HL-60 (cell line): ENCODE data around the gene MGAT4A.

Experiments
- DNase-seq, 2 experiments: peaks; one replicate each; pipeline ENCODE4 v3.0.0-alpha.2; 2010 to 2020; ENCODE audit warnings: low read depth in 1 of 2, low spot score in 1 of 2
- H3K27ac ChIP-seq: fragments of 250-450 bp; sonication (Bioruptor Pico); replicated peaks from 2 replicates; pipeline ENCODE4 v1.5.1; 2020; ENCODE audit warnings: mild to moderate bottlenecking, moderate library complexity
- H3K27me3 ChIP-seq: fragments of 250-450 bp; sonication (Bioruptor Pico); 2 replicates; pipeline ENCODE4 v1.5.1; 2021; ENCODE audit warnings: mild to moderate bottlenecking, moderate library complexity; ENCODE audit not compliant: insufficient read depth, poor library complexity, severe bottlenecking
- H3K4me3 ChIP-seq: replicated peaks from 2 replicates; pipeline ENCODE4 v1.5.1; 2011; ENCODE audit warnings: mild to moderate bottlenecking, control low read depth, low read length; ENCODE audit not compliant: insufficient read depth
- CTCF ChIP-seq: IDR thresholded peaks from one replicate; pipeline ENCODE4 v1.5.1; 2011; ENCODE audit warnings: low read length, control low read depth, inconsistent platforms; ENCODE audit not compliant: insufficient read depth
- GABPA ChIP-seq: IDR thresholded peaks from 2 replicates; pipeline ENCODE4 v1.6.1; 2012; ENCODE audit warnings: low read depth
- POLR2AphosphoS5 ChIP-seq: IDR thresholded peaks from 2 replicates; pipeline ENCODE4 v1.6.1; 2012; ENCODE audit warnings: low read depth
- REST ChIP-seq: IDR thresholded peaks from 2 replicates; pipeline ENCODE4 v1.6.1; 2012; ENCODE audit warnings: low read depth; ENCODE audit not compliant: insufficient replicate concordance
- SPI1 ChIP-seq: IDR thresholded peaks from 2 replicates; pipeline ENCODE4 v1.6.1; 2012; ENCODE audit warnings: low read depth, mild to moderate bottlenecking, borderline replicate concordance

Gene MGAT4A

DNA sequence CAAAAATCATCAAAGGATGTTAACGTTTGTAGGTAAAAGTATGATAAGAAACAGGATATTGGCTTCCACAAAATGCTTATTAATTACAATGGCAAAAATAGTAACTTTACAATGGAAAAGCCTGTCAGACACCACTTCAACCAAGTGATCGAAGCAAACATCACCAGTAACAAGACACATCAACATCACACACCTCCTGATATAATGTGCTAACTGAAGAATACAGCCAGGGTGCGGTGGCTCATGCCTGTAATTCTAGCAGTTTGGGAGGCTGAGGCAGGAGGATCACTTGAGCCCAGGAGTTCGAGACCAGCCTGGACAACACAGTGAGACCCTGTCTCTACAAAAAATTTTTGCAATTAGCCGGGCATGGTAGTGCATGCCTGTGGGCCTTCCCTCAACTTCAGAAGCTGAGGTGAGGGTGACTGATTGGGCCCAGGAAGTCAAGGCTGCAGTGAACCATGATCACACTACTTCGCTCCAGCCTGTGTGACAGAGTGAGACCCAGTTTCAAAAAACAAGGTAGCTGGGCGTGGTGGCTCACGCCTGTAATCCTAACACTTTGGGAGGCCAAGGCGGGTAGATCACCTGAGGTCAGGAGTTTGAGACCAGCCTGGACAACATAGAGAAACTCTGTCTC is 15.0 kb downstream of the MGAT4A start:
- no peak for DNase-seq
- no peak overlapping the region for H3K4me3 ChIP-seq
- H3K27ac ChIP-seq = no peak overlapping the region
- H3K27me3 ChIP-seq = no peaks in the 10 kb centered on the region
- TF ChIP-seq SPI1 (no peak), GABPA (no peak), REST (no peak), POLR2AphosphoS5 (no peak), CTCF (no peak)

GRCh38 chr2:98713332-98714015 is 17.5 kb downstream of the MGAT4A start:
- TF ChIP-seq GABPA (no peak), REST (no peak), SPI1 (no peak), CTCF (no peak), POLR2AphosphoS5 (no peak)
- DNase-seq = no peak
- Histone ChIP-seq H3K27me3 (no peaks in the 10 kb centered on the region), H3K4me3 (no peak overlapping the region), H3K27ac (no peak overlapping the region)

DNA sequence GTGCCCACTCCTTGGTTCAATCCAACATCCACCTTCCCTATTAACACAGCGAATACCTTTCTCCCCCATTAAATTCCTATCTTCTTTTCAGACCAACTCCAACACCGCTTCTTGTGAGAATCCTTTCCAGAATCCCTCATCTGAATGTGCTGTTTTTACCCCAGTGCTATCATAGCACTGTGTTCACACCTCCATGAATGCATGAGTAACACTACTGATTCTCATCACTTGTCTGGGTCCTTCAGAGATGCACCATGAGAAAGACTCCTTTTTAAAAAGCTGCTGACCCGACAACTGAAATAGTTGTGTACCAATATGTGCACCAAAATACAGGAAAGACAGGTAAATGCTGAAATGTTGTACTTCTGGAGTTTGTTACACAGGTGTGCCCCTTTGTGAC is 18.8 kb downstream of the MGAT4A start:
- no peak overlapping the region for H3K4me3 ChIP-seq
- no peak for DNase-seq
- TF ChIP-seq CTCF (no peak), GABPA (no peak), POLR2AphosphoS5 (no peak), REST (no peak), SPI1 (no peak)
- H3K27me3 ChIP-seq = no peaks in the 10 kb centered on the region
- H3K27ac ChIP-seq = no peak overlapping the region
